H1 (cell line): ENCODE measurements around the gene PPP1R9A. TPM values are rescaled to one million over a fixed set of nuclear protein-coding genes. Genes with fewer than 3 reads are reported as not detected.

Experiments used
- CBX8 ChIP-seq: fragments of 300-800, 300-1000 bp; sonication (generic); IDR thresholded peaks from 2 replicates; pipeline ENCODE4 v1.7.1; 2016; ENCODE audit warnings: low read depth, low read length, borderline replicate concordance
- CHD7 ChIP-seq: fragments of 300-600 bp; sonication (generic); IDR thresholded peaks from 2 replicates; pipeline ENCODE4 v1.7.1; 2012; ENCODE audit warnings: low read length, moderate library complexity, mild to moderate bottlenecking, inconsistent platforms; ENCODE audit not compliant: insufficient replicate concordance
- SRF ChIP-seq: IDR thresholded peaks from 2 replicates; pipeline ENCODE4 v1.6.1; 2011; ENCODE audit warnings: mild to moderate bottlenecking, low read depth, low read length, moderate library complexity
- TAF1 ChIP-seq: IDR thresholded peaks from 2 replicates; pipeline ENCODE4 v1.6.1; 2011; ENCODE audit warnings: mild to moderate bottlenecking, low read depth, low read length
- polyA plus RNA-seq, 7 experiments: library from polyadenylated mRNA; depleted of rRNA in 3 of 7; stranded (reverse) in 5 of 7; unstranded in 2 of 7; fragments of >200 nt in 5 of 7; fragments of 200-250 nt in 2 of 7; gene quantifications; 1 replicate in 5 of 7; 2 replicates in 1 of 7; 4 replicates in 1 of 7; pipeline versions ENCODE4 v1.2.1 to v1.2.3, GENCODE V29; 2011 to 2013; ENCODE audit warnings: missing spikeins in 2 of 7, mixed read lengths in 2 of 7
- total RNA-seq: library from RNA; stranded (reverse); fragmentation: NEBNext Ultra II Directional; extraction: Animal tissue kit (Norgen Biotek cat#: 25700); gene quantifications from 2 replicates; pipeline ENCODE4 v1.2.1, GENCODE V29; 2021

Gene PPP1R9A
- total and polyA plus RNA-seq, 2 of the 8 experiments (the other 6 are each of a cell fraction or from before 2014, with no cell fraction given) = 3.0 to 20.3 TPM

GRCh38 chr7:95290166-95290830 is 382.9 kb downstream of the PPP1R9A start (continued):
- TF ChIP-seq CHD7 (no peak), TAF1 (no peak), CBX8 (no peak), SRF (no peak)
